Brain microvascular endothelial cell (primary cell): ENCODE data around the gene CPE.
A peak's percentile ranks its signal among the peaks of the same experiment; 100 is the strongest.

ENCODE experiments used
- DNase-seq: peaks from one replicate; pipeline ENCODE4 v3.0.0-alpha.2; 2020
- H3K27ac ChIP-seq: fragments of 250-450 bp; sonication (Bioruptor Pico); 2 replicates; pipeline ENCODE4 v1.5.1; 2020; ENCODE audit warnings: mild to moderate bottlenecking, moderate library complexity
- H3K27me3 ChIP-seq: fragments of 250-450 bp; sonication (Bioruptor Pico); replicated peaks from 2 replicates; pipeline ENCODE4 v1.5.1; 2020; ENCODE audit warnings: mild to moderate bottlenecking
- H3K36me3 ChIP-seq: fragments of 250-450 bp; sonication (Bioruptor Pico); replicated peaks from 2 replicates; pipeline ENCODE4 v1.5.1; 2020; ENCODE audit warnings: mild to moderate bottlenecking
- H3K4me3 ChIP-seq: 2 replicates; pipeline ENCODE4 v1.5.1; 2011; ENCODE audit warnings: low read depth, mild to moderate bottlenecking, control low read depth, low read length, moderate library complexity
- in situ Hi-C: cut with HindIII; loops from 2 replicates; pipeline ENCODE4 v1.10.0; 2017; ENCODE audit warnings: low sequenced_read_pairs, low pct_ligation_motif_present
- TF ChIP-seq, protein P1 (sequence below): IDR thresholded peaks from 2 replicates; pipeline ENCODE4 v1.5.1; 2011; ENCODE audit warnings: low read depth, mild to moderate bottlenecking, moderate library complexity, low read length, control low read depth, inconsistent platforms; ENCODE audit errors: missing control alignments

Gene CPE

DNA sequence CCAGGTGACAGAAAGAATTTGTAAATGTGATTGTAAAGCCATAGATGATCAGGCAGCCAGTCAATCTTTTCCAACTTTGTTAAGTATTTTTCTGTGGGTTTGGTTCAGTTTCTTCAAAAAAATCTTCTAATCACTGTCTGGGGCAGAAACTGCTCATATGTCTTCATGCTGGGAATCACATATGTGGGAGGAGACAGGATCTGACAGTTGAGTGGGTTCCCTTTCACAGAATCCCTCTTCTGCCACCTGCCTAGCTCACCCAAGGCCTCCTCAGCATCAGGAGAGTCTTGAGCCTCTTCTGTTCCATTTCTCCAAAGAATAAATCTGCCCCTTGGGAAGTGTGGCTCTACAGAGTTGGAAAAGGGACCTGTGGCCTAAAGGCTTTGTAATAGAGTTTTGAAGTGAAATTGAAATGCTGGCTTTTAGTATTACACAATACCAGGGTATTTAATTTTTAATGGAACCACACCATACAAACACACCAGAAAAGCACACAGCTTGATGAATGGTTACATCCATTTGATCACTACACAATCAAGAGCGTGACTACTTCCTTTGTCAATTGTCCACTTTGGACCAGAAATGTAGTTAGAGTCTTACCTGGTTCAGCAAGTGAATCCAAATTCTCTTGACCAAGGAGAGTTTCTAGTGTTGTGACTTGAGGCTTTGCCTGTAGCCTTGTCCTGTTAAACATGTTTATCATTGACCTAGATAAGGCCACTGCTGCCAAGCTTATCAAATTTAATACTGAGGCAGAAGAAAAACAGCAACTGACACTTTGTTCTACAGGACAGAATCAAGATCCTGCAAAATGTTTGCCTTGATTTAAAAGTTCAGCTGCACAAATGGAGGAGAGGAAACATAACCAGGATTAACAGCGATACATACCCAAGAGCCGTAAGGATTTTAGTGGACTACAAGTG lies 30.9 kb upstream of the CPE start:
- Histone ChIP-seq H3K27me3 (no peaks in the 10 kb centered on the region), H3K27ac (no peak overlapping the region), H3K36me3 (no peaks in the 10 kb centered on the region), H3K4me3 (no peak overlapping the region)
- TF ChIP-seq, protein P1, sequence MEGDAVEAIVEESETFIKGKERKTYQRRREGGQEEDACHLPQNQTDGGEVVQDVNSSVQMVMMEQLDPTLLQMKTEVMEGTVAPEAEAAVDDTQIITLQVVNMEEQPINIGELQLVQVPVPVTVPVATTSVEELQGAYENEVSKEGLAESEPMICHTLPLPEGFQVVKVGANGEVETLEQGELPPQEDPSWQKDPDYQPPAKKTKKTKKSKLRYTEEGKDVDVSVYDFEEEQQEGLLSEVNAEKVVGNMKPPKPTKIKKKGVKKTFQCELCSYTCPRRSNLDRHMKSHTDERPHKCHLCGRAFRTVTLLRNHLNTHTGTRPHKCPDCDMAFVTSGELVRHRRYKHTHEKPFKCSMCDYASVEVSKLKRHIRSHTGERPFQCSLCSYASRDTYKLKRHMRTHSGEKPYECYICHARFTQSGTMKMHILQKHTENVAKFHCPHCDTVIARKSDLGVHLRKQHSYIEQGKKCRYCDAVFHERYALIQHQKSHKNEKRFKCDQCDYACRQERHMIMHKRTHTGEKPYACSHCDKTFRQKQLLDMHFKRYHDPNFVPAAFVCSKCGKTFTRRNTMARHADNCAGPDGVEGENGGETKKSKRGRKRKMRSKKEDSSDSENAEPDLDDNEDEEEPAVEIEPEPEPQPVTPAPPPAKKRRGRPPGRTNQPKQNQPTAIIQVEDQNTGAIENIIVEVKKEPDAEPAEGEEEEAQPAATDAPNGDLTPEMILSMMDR, result no peak
- in situ Hi-C loops, result no loop called here
- DNase-seq, result no peak

DNA sequence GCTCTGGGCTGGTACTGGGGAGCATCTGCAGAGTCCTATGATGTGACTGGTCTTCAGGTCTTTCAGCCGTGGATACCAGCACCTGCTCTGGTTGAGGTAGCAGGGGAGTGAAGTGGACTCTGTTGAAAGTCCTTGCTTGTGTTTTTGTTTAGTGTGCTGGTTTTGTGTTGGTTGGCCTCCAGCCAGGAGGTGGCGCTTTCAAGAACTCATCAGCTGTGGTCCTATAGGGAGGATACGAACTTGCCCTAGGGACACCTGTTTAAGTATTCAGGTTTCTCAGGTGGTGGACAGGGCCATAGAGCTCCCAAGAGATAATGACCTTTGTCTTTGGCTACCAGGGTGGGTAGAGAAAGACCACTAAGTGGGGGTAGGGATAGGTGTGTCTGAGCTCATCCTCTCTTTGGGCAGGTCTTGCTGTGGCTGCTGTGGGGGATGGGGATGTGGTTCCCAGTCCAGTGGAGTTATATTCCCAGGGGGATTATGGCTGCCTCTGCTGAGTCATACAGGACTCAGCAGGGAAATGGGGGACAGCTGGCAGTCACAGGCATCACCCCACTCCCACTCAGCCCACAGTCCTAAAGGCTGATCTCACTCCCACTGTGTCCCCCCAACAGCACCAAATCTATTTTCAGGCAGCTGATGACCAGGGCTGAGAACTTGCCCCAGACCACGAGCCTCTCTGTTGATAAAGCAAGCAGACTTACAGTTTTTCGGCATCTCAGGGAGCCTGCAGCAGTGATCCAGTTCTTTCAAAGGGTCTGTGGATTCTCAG lies 27.3 kb upstream of the CPE start:
- no peaks in the 10 kb centered on the region for H3K36me3 ChIP-seq
- H3K4me3 ChIP-seq, result no peak overlapping the region
- in situ Hi-C loops, result no loop called here
- no peak for DNase-seq
- TF ChIP-seq, protein P1, result no peak
- no peak overlapping the region for H3K27ac ChIP-seq
- H3K27me3 ChIP-seq, result no peaks in the 10 kb centered on the region

DNA sequence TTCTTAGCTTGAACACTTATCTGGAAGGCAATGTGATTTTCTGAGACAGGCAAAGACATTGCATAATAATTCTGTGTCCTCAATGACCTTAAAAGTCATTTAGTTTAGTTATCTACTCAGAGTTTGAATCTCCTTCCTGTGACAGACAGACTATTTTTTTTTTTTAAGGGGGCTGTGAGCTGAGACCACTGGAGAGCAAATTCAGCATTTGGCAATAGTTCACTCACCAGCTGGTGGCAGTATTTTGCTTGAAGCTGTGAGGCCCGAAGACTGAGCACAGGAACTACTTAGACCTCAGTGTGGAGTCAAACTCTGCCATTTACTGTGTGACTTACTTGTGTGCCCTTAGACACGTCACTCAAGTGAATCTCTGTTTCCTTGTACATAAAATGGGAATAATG lies 22.9 kb upstream of the CPE start:
- Histone ChIP-seq H3K4me3 (no peak overlapping the region), H3K27me3 (no peaks in the 10 kb centered on the region), H3K36me3 (no peaks in the 10 kb centered on the region), H3K27ac (no peak overlapping the region)
- DNase-seq, result peak; percentile 35
- TF ChIP-seq, protein P1, result peak; percentile 75
- in situ Hi-C loops, result no loop called here

DNA sequence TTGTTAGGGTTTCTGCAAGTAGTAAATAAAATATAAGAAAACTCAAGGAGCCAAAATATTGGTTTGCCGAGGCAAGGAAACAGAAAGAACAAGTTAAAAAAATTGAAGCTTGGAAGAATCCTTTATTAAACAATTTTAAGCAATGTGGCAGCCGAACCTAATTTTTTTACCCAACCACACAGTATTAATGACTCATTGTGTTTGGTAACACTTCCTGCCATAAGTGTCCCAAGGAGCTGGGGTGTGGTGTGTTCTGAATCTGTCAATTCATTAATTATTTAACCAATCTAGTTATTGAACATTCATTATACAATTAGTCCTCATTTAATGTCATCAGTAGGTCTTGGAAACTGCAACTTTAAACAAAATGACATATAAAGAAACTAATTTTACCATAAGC lies 19.3 kb upstream of the CPE start:
- in situ Hi-C loops, result no loop called here
- TF ChIP-seq, protein P1, result no peak
- Histone ChIP-seq H3K4me3 (no peak overlapping the region), H3K27ac (no peak overlapping the region), H3K27me3 (no peaks in the 10 kb centered on the region), H3K36me3 (no peaks in the 10 kb centered on the region)
- no peak for DNase-seq

DNA sequence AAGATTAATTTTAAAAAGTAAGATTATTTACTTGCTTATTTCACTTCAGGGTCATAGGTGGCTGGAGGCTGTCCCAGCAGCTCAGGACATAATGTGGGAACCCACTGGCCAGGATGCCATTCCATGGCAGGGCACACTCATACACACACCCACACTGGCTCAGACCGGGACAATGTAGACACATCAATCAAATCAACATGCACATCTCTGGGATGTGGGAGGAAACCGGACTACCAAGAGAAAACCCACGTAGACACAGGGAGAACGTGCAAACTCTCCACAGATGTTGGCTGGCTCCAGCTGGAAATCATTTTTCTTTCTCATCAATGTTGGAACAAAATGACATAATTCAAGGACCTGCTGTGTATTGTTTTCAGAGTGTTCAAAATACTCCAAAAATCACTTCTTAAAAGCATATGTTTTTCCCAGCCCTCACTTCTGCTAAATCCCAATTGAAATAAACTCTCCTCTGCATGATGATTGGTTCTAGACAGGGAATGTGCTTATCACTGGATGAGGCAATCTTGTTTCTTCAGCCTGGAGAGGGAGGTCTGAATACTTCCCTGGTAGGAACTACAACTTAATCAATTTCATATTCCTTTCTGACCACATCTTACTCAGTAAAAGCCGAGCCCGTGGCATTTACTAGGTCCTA lies 18.6 kb upstream of the CPE start:
- Histone ChIP-seq H3K27ac (no peak overlapping the region), H3K4me3 (no peak overlapping the region), H3K36me3 (no peaks in the 10 kb centered on the region), H3K27me3 (no peaks in the 10 kb centered on the region)
- TF ChIP-seq, protein P1, result no peak
- no peak for DNase-seq
- in situ Hi-C loops, result no loop called here
